HG02610 (cell line): Measurements from ENCODE around the gene YIPF7.

ENCODE experiments used
- ATAC-seq: cut with Tn5 transposase; IDR thresholded peaks from one replicate; pipeline ENCODE4 v1.9.1; 2021; ENCODE audit warnings: mild to moderate bottlenecking, moderate library complexity; ENCODE audit not compliant: unreplicated experiment

The YIPF7 gene

GRCh38 chr4:44629280-44629866 lies 22.1 kb downstream of the YIPF7 start:
- peak; percentile 97 for ATAC-seq

GRCh38 chr4:44623676-44624075 lies 27.7 kb downstream of the YIPF7 start:
- no peak for ATAC-seq

- ATAC-seq, result no peak
These were observed 34.8 kb downstream of the YIPF7 start for GRCh38 chr4:44616621-44617020.

GRCh38 chr4:44583393-44583792 lies 68.0 kb downstream of the YIPF7 start:
- ATAC-seq, result no peak

- no peak for ATAC-seq
These were observed 71.2 kb downstream of the YIPF7 start for GRCh38 chr4:44580231-44580630.

DNA sequence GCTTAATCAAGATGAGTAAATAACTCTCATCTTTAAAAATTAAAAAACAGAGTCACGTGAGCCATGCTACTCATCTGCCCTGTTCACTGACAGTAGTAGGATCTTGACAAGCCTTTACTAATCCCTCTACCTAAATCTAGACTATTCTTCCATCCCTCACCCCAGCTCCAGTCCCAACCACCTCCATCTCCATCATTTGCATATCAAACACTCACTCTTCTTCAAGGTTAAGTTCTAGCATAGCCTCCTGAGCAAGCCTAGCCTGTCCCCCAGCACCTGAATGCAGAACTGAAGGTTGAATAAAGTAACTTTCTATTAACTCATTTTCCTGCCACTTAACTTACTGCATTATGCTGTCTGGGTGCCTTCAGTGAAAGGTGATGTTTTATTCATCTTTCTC lies 72.5 kb downstream of the YIPF7 start:
- no peak for ATAC-seq
